BE2C (cell line): Measurements from ENCODE around the gene CLEC2L.

ENCODE experiments used
- DNase-seq: peaks from one replicate; pipeline ENCODE4 v3.0.0-alpha.2; 2020
- H3K27me3 ChIP-seq: fragments of 250-450 bp; sonication (Bioruptor Pico); 2 replicates; pipeline ENCODE4 v1.5.1; 2020; ENCODE audit warnings: mild to moderate bottlenecking
- H3K36me3 ChIP-seq: fragments of 250-450 bp; sonication (Bioruptor Pico); 2 replicates; pipeline ENCODE4 v1.5.1; 2020; ENCODE audit warnings: mild to moderate bottlenecking
- H3K4me1 ChIP-seq: fragments of 250-450 bp; sonication (Bioruptor Pico); 2 replicates; pipeline ENCODE4 v1.5.1; 2020
- H3K4me3 ChIP-seq: 2 replicates; pipeline ENCODE4 v1.5.1; 2011; ENCODE audit warnings: low read depth, low read length
- H3K9me3 ChIP-seq: fragments of 250-450 bp; sonication (Bioruptor Pico); 2 replicates; pipeline ENCODE4 v1.5.1; 2020
- CTCF ChIP-seq: IDR thresholded peaks from 2 replicates; pipeline ENCODE4 v1.5.1; 2012; ENCODE audit warnings: mild to moderate bottlenecking, low read depth, low read length

Gene CLEC2L

GRCh38 chr7:139562961-139563565 lies 39.6 kb downstream of the CLEC2L start:
- TF ChIP-seq CTCF: no peak

GRCh38 chr7:139563856-139564255 lies 40.4 kb downstream of the CLEC2L start:
- H3K27me3 ChIP-seq: no peaks in the 10 kb centered on the region
- no peaks in the 10 kb centered on the region for H3K4me1 ChIP-seq
- no peak for DNase-seq
- no peak overlapping the region for H3K4me3 ChIP-seq
- H3K36me3 ChIP-seq: no peaks in the 10 kb centered on the region
- H3K9me3 ChIP-seq: no peaks in the 10 kb centered on the region
- no peak for TF ChIP-seq CTCF

More at GRCh38 chr7:139562961-139563565, 39.6 kb downstream of the CLEC2L start:
- Histone ChIP-seq H3K9me3 (no peaks in the 10 kb centered on the region), H3K36me3 (no peaks in the 10 kb centered on the region), H3K4me1 (no peaks in the 10 kb centered on the region), H3K27me3 (no peaks in the 10 kb centered on the region), H3K4me3 (no peak overlapping the region)
- DNase-seq: no peak

DNA sequence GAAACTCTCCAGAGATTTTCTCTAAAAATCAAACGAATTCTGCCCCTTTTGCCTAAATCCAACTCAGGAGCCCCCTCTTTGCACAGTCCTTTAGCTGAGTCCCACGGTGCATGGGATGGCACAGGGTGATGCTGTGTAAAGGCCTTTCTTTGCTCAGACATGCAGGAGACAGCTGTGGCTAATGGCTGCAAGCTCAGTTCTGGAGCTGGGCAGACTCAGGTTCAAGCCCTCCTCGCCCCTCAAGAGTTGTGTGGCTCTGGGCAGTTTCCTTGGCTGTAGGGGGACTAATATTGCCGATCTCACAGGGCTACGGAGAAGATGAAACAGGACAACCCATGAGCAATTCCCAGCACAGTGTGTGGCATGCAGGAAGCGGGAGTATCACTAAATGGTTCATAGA lies 42.6 kb downstream of the CLEC2L start:
- no peak overlapping the region for H3K4me3 ChIP-seq
- no peaks in the 10 kb centered on the region for H3K4me1 ChIP-seq
- TF ChIP-seq CTCF: no peak
- H3K9me3 ChIP-seq: no peaks in the 10 kb centered on the region
- H3K36me3 ChIP-seq: no peaks in the 10 kb centered on the region
- DNase-seq: no peak
- no peaks in the 10 kb centered on the region for H3K27me3 ChIP-seq

DNA sequence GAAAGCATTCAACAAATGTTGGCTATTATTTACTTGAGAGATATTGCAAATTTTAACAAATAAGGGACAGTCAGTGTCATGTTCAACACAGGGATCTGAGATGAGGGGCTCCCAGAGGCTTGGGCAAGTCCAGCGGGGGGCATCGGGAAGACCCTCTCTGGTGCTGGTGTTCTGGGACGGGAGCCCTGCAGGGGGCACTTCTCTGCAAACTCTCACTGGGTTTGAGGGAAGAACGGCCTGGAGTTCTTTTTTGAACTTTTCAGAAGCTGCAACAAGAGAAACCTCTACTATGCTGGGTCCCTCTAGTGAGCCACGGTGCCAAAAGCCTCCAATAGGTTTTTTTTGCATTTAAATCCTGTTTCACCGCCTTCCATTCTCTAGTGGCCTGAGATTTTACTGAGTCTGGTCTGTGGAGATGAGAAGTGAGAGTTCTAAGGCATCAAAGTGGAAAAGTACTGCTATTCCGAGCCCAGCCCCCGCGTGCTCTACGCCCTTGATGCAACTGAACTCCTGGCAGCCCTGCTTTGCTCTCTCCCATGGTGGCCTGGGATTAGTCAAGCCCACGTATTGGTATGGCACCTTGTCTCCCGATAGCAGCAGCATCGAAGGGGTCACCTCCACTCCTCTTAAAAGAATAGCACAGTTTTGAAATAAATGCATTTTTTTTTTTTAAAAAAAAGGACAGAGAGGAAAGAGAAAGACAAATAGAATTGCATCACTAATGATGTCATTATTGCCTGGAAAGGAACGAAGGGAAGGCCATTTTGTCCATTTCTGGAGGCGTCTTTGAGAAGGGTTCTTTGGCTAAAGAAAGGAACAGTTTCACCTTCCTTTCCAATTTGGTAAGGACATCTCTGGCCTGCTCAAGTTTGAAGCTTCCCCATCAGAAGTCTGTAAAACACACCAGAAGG lies 43.5 kb downstream of the CLEC2L start:
- no peak for DNase-seq
- no peak for TF ChIP-seq CTCF
- H3K36me3 ChIP-seq: no peaks in the 10 kb centered on the region
- H3K9me3 ChIP-seq: no peaks in the 10 kb centered on the region
- H3K4me3 ChIP-seq: no peak overlapping the region
- H3K4me1 ChIP-seq: no peaks in the 10 kb centered on the region
- no peaks in the 10 kb centered on the region for H3K27me3 ChIP-seq

- H3K9me3 ChIP-seq: no peaks in the 10 kb centered on the region
- TF ChIP-seq CTCF: no peak
- H3K36me3 ChIP-seq: no peaks in the 10 kb centered on the region
- H3K27me3 ChIP-seq: no peaks in the 10 kb centered on the region
- H3K4me3 ChIP-seq: no peak overlapping the region
- H3K4me1 ChIP-seq: no peaks in the 10 kb centered on the region
- no peak for DNase-seq
Observed at GRCh38 chr7:139567647-139568345, 44.3 kb downstream of the CLEC2L start.
